Astrocyte (in vitro differentiated cells and primary cell): Measurements from ENCODE around the gene MXD1. TPM values are rescaled to one million over a fixed set of nuclear protein-coding genes. Genes with fewer than 3 reads are reported as not detected.

Source experiments
- DNase-seq: peaks from one replicate; pipeline ENCODE4 v3.0.0-alpha.2; 2010; ENCODE audit warnings: low read depth
- FAIRE-seq: peaks from 2 replicates; lab custom pipeline; 2011; peaks lifted over from hg19 to GRCh38; lab: Jason Lieb, UNC
- H2AFZ ChIP-seq: 2 replicates; pipeline ENCODE4 v1.6.0; 2012; ENCODE audit warnings: low read depth, low read length, inconsistent platforms
- H3K27ac ChIP-seq: 2 replicates; pipeline ENCODE4 v1.5.1; 2011; ENCODE audit warnings: low read depth, low read length, inconsistent platforms
- H3K27me3 ChIP-seq: 2 replicates; pipeline ENCODE4 v1.6.0; 2011; ENCODE audit warnings: low read length, inconsistent platforms; ENCODE audit not compliant: insufficient read depth
- H3K36me3 ChIP-seq: 2 replicates; pipeline ENCODE4 v1.5.1; 2011; ENCODE audit warnings: low read length, inconsistent platforms; ENCODE audit not compliant: insufficient read depth
- H3K4me1 ChIP-seq: 2 replicates; pipeline ENCODE4 v1.5.1; 2011; ENCODE audit warnings: low read length, inconsistent platforms; ENCODE audit not compliant: insufficient read depth
- H3K4me2 ChIP-seq: 2 replicates; pipeline ENCODE4 v1.6.0; 2012; ENCODE audit warnings: low read length, inconsistent platforms
- H3K4me3 ChIP-seq: 2 replicates; pipeline ENCODE4 v1.5.1; 2011; ENCODE audit warnings: low read depth, mild to moderate bottlenecking, low read length, inconsistent platforms; ENCODE audit not compliant: insufficient read depth
- H3K79me2 ChIP-seq: 2 replicates; pipeline ENCODE4 v1.6.0; 2012; ENCODE audit warnings: mild to moderate bottlenecking, low read length, inconsistent platforms; ENCODE audit not compliant: insufficient read depth
- H3K9ac ChIP-seq: 2 replicates; pipeline ENCODE4 v1.6.0; 2012; ENCODE audit warnings: mild to moderate bottlenecking, low read length, inconsistent platforms
- H3K9me3 ChIP-seq: 2 replicates; pipeline ENCODE4 v1.5.1; 2012; ENCODE audit warnings: low read depth, mild to moderate bottlenecking, low read length, inconsistent platforms; ENCODE audit not compliant: insufficient read depth
- H4K20me1 ChIP-seq: 2 replicates; pipeline ENCODE4 v1.6.0; 2012; ENCODE audit warnings: low read length, inconsistent platforms; ENCODE audit not compliant: insufficient read depth
- H3K27ac Mint-ChIP-seq: one replicate; pipeline ENCODE4 v1.8.0; 2021; ENCODE audit warnings: mild to moderate bottlenecking, mixed read lengths; ENCODE audit not compliant: unreplicated experiment
- H3K27me3 Mint-ChIP-seq: one replicate; pipeline ENCODE4 v1.8.0; 2021; ENCODE audit warnings: low read depth, mixed read lengths; ENCODE audit not compliant: unreplicated experiment
- H3K36me3 Mint-ChIP-seq: one replicate; pipeline ENCODE4 v1.8.0; 2021; ENCODE audit warnings: low read depth, mixed read lengths; ENCODE audit not compliant: unreplicated experiment
- H3K4me1 Mint-ChIP-seq: one replicate; pipeline ENCODE4 v1.8.0; 2021; ENCODE audit warnings: low read depth, mixed read lengths; ENCODE audit not compliant: unreplicated experiment
- H3K4me3 Mint-ChIP-seq: one replicate; pipeline ENCODE4 v1.8.0; 2021; ENCODE audit warnings: mild to moderate bottlenecking, moderate library complexity, mixed read lengths; ENCODE audit not compliant: unreplicated experiment
- H3K9me3 Mint-ChIP-seq: one replicate; pipeline ENCODE4 v1.8.0; 2021; ENCODE audit warnings: mild to moderate bottlenecking, mixed read lengths; ENCODE audit not compliant: unreplicated experiment
- EZH2 ChIP-seq: IDR thresholded peaks from 2 replicates; pipeline ENCODE4 v1.6.1; 2012; ENCODE audit warnings: mild to moderate bottlenecking, low read length, inconsistent platforms; ENCODE audit not compliant: insufficient read depth
- total RNA-seq: library from RNA; stranded (reverse); gene quantifications from 2 replicates; pipeline ENCODE4 v1.2.1, GENCODE V29; 2021
- TF ChIP-seq, protein P1 (sequence below): IDR thresholded peaks from 2 replicates; pipeline ENCODE4 v1.5.1; 2011; ENCODE audit warnings: low read depth, mild to moderate bottlenecking, inconsistent platforms, low read length, moderate library complexity; ENCODE audit not compliant: insufficient read depth

MXD1 gene
- total RNA-seq, 1 donor from 2014 or later: 29.2 TPM

DNA sequence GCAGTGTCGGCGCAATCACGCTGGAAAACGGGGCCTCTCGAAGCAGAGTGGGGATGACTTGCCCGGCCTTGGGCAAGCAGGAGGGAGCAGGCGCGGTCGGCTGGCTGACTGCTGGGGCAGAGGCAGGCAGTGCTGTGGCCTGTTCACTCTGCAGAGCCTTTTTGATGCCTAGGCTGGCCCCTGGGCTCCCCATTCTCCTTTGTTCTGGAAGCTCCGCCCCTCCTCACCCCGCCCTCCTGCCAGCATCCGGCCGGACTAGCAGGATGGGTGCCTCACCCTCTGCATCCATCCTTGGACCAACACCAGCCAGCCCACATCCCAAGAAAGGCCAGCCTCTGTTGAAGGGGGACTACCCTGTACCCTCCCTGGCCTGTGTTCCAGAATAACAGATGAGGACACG is 46.6 kb downstream of the MXD1 start, which contains the start of gene ASPRV1:
TSS of gene ASPRV1 (minus strand) at position 136 of the 400 bp plus-strand sequence. CDS start 195 bp downstream, outside the sequence.
- Histone ChIP-seq H3K27me3 (peaks cover 5% of the 10 kb centered on the region), H3K4me2 (no peak within 1 kb of the TSS), H3K9ac (no peak within 1 kb of the TSS), H4K20me1 (no peaks in the 10 kb centered on the region), H3K4me3 (no peak within 1 kb of the TSS), H3K79me2 (no peaks in the 10 kb centered on the region), H3K9me3 (no peaks in the 10 kb centered on the region), H2AFZ (no peak within 1 kb of the TSS), H3K36me3 (no peaks in the 10 kb centered on the region), H3K27ac (no peak within 1 kb of the TSS), H3K4me1 (no peaks in the 10 kb centered on the region)
- H3K4me1 Mint-ChIP-seq: no peaks in the 10 kb centered on the region
- DNase-seq (no peak), FAIRE-seq (no peak)
- no peak within 1 kb of the TSS for H3K4me3 Mint-ChIP-seq
- H3K36me3 Mint-ChIP-seq: no peaks in the 10 kb centered on the region
- peaks cover 3% of the 10 kb centered on the region for H3K9me3 Mint-ChIP-seq
- peaks cover 37% of the 10 kb centered on the region for H3K27me3 Mint-ChIP-seq
- TF ChIP-seq, protein P1, sequence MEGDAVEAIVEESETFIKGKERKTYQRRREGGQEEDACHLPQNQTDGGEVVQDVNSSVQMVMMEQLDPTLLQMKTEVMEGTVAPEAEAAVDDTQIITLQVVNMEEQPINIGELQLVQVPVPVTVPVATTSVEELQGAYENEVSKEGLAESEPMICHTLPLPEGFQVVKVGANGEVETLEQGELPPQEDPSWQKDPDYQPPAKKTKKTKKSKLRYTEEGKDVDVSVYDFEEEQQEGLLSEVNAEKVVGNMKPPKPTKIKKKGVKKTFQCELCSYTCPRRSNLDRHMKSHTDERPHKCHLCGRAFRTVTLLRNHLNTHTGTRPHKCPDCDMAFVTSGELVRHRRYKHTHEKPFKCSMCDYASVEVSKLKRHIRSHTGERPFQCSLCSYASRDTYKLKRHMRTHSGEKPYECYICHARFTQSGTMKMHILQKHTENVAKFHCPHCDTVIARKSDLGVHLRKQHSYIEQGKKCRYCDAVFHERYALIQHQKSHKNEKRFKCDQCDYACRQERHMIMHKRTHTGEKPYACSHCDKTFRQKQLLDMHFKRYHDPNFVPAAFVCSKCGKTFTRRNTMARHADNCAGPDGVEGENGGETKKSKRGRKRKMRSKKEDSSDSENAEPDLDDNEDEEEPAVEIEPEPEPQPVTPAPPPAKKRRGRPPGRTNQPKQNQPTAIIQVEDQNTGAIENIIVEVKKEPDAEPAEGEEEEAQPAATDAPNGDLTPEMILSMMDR: no peak
- TF ChIP-seq EZH2: no peak
- no peak within 1 kb of the TSS for H3K27ac Mint-ChIP-seq

DNA sequence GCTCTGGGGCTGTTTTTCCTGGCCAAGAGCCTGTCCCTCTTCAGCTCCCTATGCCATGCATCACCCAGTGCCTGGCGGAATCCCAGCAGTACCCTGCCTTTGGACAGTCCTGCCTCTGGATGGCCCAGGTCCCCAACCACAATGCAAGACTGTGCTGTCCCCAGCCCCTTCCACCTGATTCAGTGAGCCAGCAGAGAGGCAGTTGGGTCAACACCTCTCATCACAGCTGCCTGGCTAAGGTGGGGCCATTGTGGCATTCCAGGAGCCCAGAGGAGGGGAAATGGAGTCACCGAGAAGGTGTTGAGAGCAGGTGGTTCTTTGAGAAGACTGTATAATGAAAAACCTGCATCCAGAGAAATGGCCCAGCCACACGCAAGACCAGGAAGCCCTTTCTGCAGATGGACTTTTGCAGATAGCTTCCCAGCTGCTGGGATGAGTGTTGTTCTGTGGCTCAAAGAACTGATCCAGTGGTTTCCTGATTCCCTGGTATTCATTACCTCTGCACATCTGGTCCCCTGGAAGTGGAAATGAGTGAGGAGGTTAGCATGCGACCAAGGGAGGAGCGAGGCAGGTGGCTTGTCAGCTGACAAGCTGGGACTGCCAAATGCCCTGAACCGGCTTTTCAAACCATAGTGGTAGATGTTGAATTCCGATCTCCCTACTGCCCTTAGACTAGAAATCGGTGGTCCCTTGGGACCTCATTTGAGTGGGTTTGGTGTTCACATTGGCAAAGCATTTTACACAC is 48.2 kb downstream of the MXD1 start:
- no peak overlapping the region for H3K4me3 ChIP-seq
- H3K9ac ChIP-seq: no peak overlapping the region
- no peak overlapping the region for H3K27ac Mint-ChIP-seq
- no peaks in the 10 kb centered on the region for H3K36me3 ChIP-seq
- no peaks in the 10 kb centered on the region for H3K36me3 Mint-ChIP-seq
- no peak overlapping the region for H3K4me3 Mint-ChIP-seq
- no peaks in the 10 kb centered on the region for H3K27me3 ChIP-seq
- no peaks in the 10 kb centered on the region for H3K4me1 Mint-ChIP-seq
- H3K4me1 ChIP-seq: no peaks in the 10 kb centered on the region
- H3K9me3 ChIP-seq: no peaks in the 10 kb centered on the region
- H3K4me2 ChIP-seq: no peak overlapping the region
- H3K9me3 Mint-ChIP-seq: no peaks in the 10 kb centered on the region
- H3K27ac ChIP-seq: no peak overlapping the region
- H3K27me3 Mint-ChIP-seq: peaks cover 22% of the 10 kb centered on the region
- H4K20me1 ChIP-seq: no peaks in the 10 kb centered on the region
- no peak for FAIRE-seq
- H2AFZ ChIP-seq: no peak overlapping the region
- DNase-seq: no peak
- TF ChIP-seq, protein P1: no peak
- TF ChIP-seq EZH2: no peak
- H3K79me2 ChIP-seq: no peaks in the 10 kb centered on the region

DNA sequence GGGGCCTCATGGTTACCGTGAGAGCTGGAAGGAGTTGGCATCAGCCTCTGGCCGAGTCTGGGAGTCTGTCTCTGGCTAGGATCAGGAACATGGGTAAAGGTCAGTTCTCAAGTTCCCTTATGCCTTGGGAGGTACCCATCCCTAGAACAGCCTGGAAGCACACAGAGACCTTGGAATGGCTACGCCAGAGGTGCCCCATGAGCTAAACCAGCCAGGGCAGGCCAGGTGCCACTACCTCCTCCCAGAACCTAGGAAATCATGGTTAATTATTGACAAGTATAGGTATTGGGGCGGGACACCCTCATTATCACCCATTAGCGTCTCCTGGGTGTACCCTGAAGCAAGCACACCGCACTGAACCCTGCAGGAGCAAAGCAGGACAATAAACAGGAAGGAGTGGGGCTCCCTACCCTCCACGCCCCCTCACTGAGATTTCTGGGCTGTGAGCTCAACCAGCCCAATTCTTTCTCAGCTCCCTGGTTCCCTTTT is 49.5 kb downstream of the MXD1 start:
- Histone ChIP-seq H2AFZ (no peak overlapping the region), H3K27ac (no peak overlapping the region), H4K20me1 (no peaks in the 10 kb centered on the region), H3K9me3 (no peaks in the 10 kb centered on the region), H3K79me2 (no peaks in the 10 kb centered on the region), H3K9ac (no peak overlapping the region), H3K4me1 (no peaks in the 10 kb centered on the region), H3K36me3 (no peaks in the 10 kb centered on the region), H3K27me3 (peaks cover under 1% of the 10 kb centered on the region), H3K4me2 (no peak overlapping the region), H3K4me3 (no peak overlapping the region)
- H3K4me1 Mint-ChIP-seq: no peaks in the 10 kb centered on the region
- H3K9me3 Mint-ChIP-seq: no peaks in the 10 kb centered on the region
- peaks cover 20% of the 10 kb centered on the region for H3K27me3 Mint-ChIP-seq
- no peak overlapping the region for H3K27ac Mint-ChIP-seq
- no peaks in the 10 kb centered on the region for H3K36me3 Mint-ChIP-seq
- H3K4me3 Mint-ChIP-seq: no peak overlapping the region
- DNase-seq (no peak), FAIRE-seq (no peak)
- TF ChIP-seq, protein P1: no peak
- TF ChIP-seq EZH2: no peak
